MCF 10A (cell line): Measurements from ENCODE around the gene ZNF20. TPM values are rescaled to one million over a fixed set of nuclear protein-coding genes. Genes with fewer than 3 reads are reported as not detected.

Experiments
- BruUV-seq: library from RNA; stranded (reverse); fragments of 400-500 nt; replicated peaks from 2 replicates; lab custom pipeline; 2021; lab: Mats Ljungman, UMichigan
- CTCF ChIA-PET: fragments of 300-600 bp; sonication (Branson Sonifier 250); formaldehyde crosslinking; extraction: SDS; loops from one replicate; lab custom pipeline; 2021; ENCODE audit warnings: antibody characterized with exemption, inconsistent platforms; lab: Yijun Ruan, JAX
- POLR2A ChIA-PET: fragments of 300-600, 350-650 bp; sonication (Branson Sonifier 250); formaldehyde crosslinking; extraction: SDS; loops from one replicate; lab custom pipeline; 2020; ENCODE audit warnings: antibody characterized with exemption, inconsistent platforms; lab: Yijun Ruan, JAX
- DNase-seq: peaks from one replicate; pipeline ENCODE4 v3.0.0-alpha.2; 2018; ENCODE audit not compliant: unreplicated experiment
- H3K27ac Mint-ChIP-seq: one replicate; pipeline ENCODE4 v1.8.0; 2022; ENCODE audit warnings: mild to moderate bottlenecking, low read depth, mixed read lengths; ENCODE audit not compliant: unreplicated experiment
- H3K27me3 Mint-ChIP-seq: one replicate; pipeline ENCODE4 v1.8.0; 2022; ENCODE audit warnings: mixed read lengths; ENCODE audit not compliant: insufficient read depth, unreplicated experiment
- H3K36me3 Mint-ChIP-seq: one replicate; pipeline ENCODE4 v1.8.0; 2022; ENCODE audit warnings: mild to moderate bottlenecking, moderate library complexity, mixed read lengths; ENCODE audit not compliant: insufficient read depth, unreplicated experiment
- H3K4me1 Mint-ChIP-seq: one replicate; pipeline ENCODE4 v1.8.0; 2022; ENCODE audit warnings: mixed read lengths; ENCODE audit not compliant: insufficient read depth, unreplicated experiment
- H3K4me3 Mint-ChIP-seq: one replicate; pipeline ENCODE4 v1.8.0; 2022; ENCODE audit warnings: mild to moderate bottlenecking, moderate library complexity, mixed read lengths; ENCODE audit not compliant: unreplicated experiment
- H3K9me3 Mint-ChIP-seq: one replicate; pipeline ENCODE4 v1.8.0; 2022; ENCODE audit warnings: mixed read lengths; ENCODE audit not compliant: unreplicated experiment
- intact Hi-C: fragments of 100-400 bp; cut with micrococcal nuclease; formaldehyde crosslinking; loops from 2 replicates; pipeline ENCODE4 v1.14.1; 2022
- total RNA-seq: library from RNA; stranded (reverse); gene quantifications from 2 replicates; pipeline ENCODE4 v1.2.3, GENCODE V29; 2022
- TF ChIP-seq, protein P1 (sequence below): fragments of 200-600 bp; IDR thresholded peaks from one replicate; pipeline ENCODE4 v1.8.0; 2022; ENCODE audit warnings: antibody characterized with exemption, mild to moderate bottlenecking; ENCODE audit not compliant: unreplicated experiment

ZNF20 gene
- total RNA-seq, 1 experiment from 2014 or later = 1.4 TPM

DNA sequence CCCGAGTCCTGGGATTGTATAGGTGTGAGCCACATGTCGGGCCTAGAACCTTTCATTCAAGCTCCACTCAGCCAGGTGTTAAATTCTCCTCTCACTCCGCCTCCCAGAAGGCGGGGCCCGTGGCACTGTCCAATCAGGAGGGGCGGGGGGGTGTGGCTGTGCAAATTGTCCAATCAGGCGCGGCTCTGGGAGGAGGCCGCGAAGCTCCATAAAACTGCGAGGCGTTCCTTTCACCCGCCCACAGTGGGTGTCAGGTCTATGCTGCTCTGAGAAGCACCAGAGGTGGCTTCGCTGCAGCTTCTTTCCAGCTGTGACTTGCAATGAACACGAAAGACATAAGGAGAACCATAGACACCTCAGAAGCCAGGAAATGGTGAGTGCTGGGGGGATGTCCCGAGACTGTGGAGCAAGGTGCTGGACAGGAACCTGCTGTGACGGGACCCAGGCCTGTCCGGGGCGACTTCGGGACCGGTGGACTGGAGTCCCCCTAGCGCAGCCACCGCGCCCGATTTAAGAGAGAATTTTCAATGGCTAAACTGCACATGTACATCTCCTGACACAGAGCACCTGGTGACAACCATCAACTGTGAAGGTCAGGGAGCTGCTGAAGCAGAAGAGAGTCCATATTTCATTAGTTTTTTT is 19.7 kb upstream of the ZNF20 start:
- DNase-seq = no peak
- H3K27me3 Mint-ChIP-seq = no peaks in the 10 kb centered on the region
- H3K4me1 Mint-ChIP-seq = peaks cover 8% of the 10 kb centered on the region
- TF ChIP-seq, protein P1, sequence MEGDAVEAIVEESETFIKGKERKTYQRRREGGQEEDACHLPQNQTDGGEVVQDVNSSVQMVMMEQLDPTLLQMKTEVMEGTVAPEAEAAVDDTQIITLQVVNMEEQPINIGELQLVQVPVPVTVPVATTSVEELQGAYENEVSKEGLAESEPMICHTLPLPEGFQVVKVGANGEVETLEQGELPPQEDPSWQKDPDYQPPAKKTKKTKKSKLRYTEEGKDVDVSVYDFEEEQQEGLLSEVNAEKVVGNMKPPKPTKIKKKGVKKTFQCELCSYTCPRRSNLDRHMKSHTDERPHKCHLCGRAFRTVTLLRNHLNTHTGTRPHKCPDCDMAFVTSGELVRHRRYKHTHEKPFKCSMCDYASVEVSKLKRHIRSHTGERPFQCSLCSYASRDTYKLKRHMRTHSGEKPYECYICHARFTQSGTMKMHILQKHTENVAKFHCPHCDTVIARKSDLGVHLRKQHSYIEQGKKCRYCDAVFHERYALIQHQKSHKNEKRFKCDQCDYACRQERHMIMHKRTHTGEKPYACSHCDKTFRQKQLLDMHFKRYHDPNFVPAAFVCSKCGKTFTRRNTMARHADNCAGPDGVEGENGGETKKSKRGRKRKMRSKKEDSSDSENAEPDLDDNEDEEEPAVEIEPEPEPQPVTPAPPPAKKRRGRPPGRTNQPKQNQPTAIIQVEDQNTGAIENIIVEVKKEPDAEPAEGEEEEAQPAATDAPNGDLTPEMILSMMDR = no peak
- H3K9me3 Mint-ChIP-seq = peaks cover 8% of the 10 kb centered on the region
- peaks cover under 1% of the 10 kb centered on the region for H3K36me3 Mint-ChIP-seq
- BruUV-seq = no TSS peak
- intact Hi-C loops = loop anchor here (10.0 kb wide), 1 partner anchor 505 kb away; the partner anchor contains the start of genes MAN2B1 and WDR83
- CTCF ChIA-PET = interaction anchor here (0.6 to 1.2 kb wide), 3 partner anchors 19 to 262 kb away, joined by 3 to 4 read pairs (median 3); partner anchors contain the start of gene ZNF20
- H3K27ac Mint-ChIP-seq = no peak overlapping the region
- no peak overlapping the region for H3K4me3 Mint-ChIP-seq
- POLR2A ChIA-PET = no interaction called here

DNA sequence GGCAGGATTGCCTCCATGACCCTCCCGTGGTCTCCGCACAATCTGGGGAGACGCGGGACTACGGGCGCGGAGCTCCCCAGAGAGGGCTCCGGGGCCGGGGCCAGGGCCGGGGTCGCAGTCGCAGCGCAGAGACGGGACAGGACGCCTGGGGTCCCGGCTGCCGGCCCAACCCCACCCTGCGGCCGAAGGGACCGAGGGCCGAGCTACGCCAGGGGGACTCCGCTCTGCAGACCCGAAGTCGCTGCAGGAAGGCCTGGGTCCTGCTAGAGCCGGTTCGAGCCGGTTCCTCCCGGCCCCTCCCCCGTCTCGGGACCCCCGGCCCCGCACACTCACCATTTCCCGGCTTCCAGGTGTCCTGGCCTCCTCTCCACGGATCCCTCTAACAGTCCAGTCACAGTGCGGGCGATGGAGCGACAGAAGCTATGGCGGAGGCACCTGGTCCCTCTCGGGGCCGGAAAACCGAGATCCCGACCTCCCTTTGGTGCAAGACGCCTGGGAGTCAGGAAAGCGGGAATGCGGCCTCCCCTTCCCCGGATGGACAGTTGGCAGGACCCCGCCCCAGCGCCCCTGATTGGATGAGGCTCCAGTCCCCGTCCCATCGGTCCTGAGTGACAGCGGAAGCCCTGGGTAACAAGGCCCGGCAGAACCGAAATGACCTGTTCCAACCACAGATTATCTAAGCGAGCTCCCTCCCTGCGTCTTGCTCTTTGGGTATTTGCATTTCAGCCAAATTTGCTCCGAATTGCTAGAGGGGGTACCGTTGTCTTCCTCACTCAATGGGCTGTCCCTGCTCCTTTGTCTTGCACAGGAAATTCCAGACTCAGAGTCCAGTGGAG is 16.3 kb upstream of the ZNF20 start, which contains the start of gene ZNF625:
Gene ZNF625 (minus strand): TSS at position 512 of the 836 bp plus-strand sequence. CDS start 176 bp downstream, at position 336.
- POLR2A ChIA-PET = interaction anchor here (0.7 kb wide), 1 partner anchor 358 kb away, joined by 3 read pairs; no protein-coding TSS in a partner anchor
- H3K27me3 Mint-ChIP-seq = no peaks in the 10 kb centered on the region
- no peak within 1 kb of the TSS for H3K4me3 Mint-ChIP-seq
- H3K9me3 Mint-ChIP-seq = peaks cover 18% of the 10 kb centered on the region
- no peak for DNase-seq
- CTCF ChIA-PET = interaction anchor here (0.6 to 1.6 kb wide), 3 partner anchors 16 to 232 kb away, joined by 3 to 7 read pairs (median 4); partner anchors contain the start of gene ZNF20
- H3K27ac Mint-ChIP-seq = no peak within 1 kb of the TSS
- no peaks in the 10 kb centered on the region for H3K36me3 Mint-ChIP-seq
- no TSS peak for BruUV-seq
- TF ChIP-seq, protein P1 = no peak
- H3K4me1 Mint-ChIP-seq = no peaks in the 10 kb centered on the region
- intact Hi-C loops = no loop called here

DNA sequence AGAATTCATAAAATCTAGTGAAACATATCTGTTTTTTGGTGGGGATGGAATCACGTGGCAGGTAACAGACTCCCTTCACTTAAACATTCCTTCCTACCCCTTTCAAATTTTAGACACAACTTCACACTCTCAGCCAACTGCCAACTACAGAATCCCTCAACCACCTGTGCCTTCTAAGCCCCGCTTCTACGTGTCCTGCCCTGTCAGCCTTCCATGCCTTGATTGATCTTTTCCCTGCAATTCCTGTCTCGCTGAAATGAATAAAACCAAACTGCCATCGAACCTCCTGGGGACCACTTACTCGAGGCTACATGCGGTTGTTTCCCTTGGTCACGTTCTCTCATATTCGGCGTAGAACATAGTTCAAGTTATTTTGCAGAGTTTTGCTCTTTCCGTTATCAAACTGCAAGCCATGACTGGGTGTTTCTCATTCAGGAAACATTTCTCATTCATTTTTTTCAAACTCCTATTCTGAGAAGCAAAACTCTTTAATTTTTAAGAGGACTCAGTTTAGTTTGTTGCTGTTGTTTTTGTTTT is 15.2 kb upstream of the ZNF20 start:
- ChIA-PET CTCF (no interaction called here), POLR2A (no interaction called here)
- H3K27me3 Mint-ChIP-seq = no peaks in the 10 kb centered on the region
- no peak overlapping the region for H3K27ac Mint-ChIP-seq
- H3K4me3 Mint-ChIP-seq = no peak overlapping the region
- peaks cover 22% of the 10 kb centered on the region for H3K9me3 Mint-ChIP-seq
- BruUV-seq = no TSS peak
- no peaks in the 10 kb centered on the region for H3K36me3 Mint-ChIP-seq
- TF ChIP-seq, protein P1 = no peak
- no peak for DNase-seq
- intact Hi-C loops = no loop called here
- no peaks in the 10 kb centered on the region for H3K4me1 Mint-ChIP-seq
